GM19455 (cell line): ENCODE data around the gene TMEM53.
A peak's percentile ranks its signal among the peaks of the same experiment; 100 is the strongest.

Experiments used
- ATAC-seq: cut with Tn5 transposase; IDR thresholded peaks from one replicate; pipeline ENCODE4 v1.9.1; 2021; ENCODE audit not compliant: unreplicated experiment

TMEM53 gene

GRCh38 chr1:44631647-44632539 is 42.4 kb downstream of the TMEM53 start:
- ATAC-seq = peak; percentile 83

- ATAC-seq = no peak
These were observed 43.0 kb downstream of the TMEM53 start for GRCh38 chr1:44631333-44631646.

GRCh38 chr1:44630116-44630515 is 44.2 kb downstream of the TMEM53 start:
- no peak for ATAC-seq

- ATAC-seq = no peak
These were observed 45.1 kb downstream of the TMEM53 start for GRCh38 chr1:44628962-44629756.

GRCh38 chr1:44625348-44625747 is 48.9 kb downstream of the TMEM53 start:
- ATAC-seq = no peak

- no peak for ATAC-seq
These were observed 49.9 kb downstream of the TMEM53 start for GRCh38 chr1:44624268-44624901.

- ATAC-seq = no peak
These were observed 52.4 kb downstream of the TMEM53 start for GRCh38 chr1:44621841-44622286.

- ATAC-seq = no peak
These were observed 54.2 kb downstream of the TMEM53 start for GRCh38 chr1:44620072-44620471.

GRCh38 chr1:44619261-44619900 is 54.9 kb downstream of the TMEM53 start:
- ATAC-seq = no peak

GRCh38 chr1:44617703-44618029 is 56.6 kb downstream of the TMEM53 start:
- ATAC-seq = no peak

GRCh38 chr1:44616991-44617702 is 57.1 kb downstream of the TMEM53 start:
- no peak for ATAC-seq

- no peak for ATAC-seq
These were observed 57.8 kb downstream of the TMEM53 start for GRCh38 chr1:44616284-44616990.

GRCh38 chr1:44613941-44614340 is 60.3 kb downstream of the TMEM53 start:
- no peak for ATAC-seq

- ATAC-seq = no peak
These were observed 62.4 kb downstream of the TMEM53 start for GRCh38 chr1:44611866-44612265.

GRCh38 chr1:44611419-44611818 is 62.9 kb downstream of the TMEM53 start:
- no peak for ATAC-seq

- no peak for ATAC-seq
These were observed 63.6 kb downstream of the TMEM53 start for GRCh38 chr1:44610527-44611148.

GRCh38 chr1:44609768-44610526 is 64.3 kb downstream of the TMEM53 start:
- ATAC-seq = no peak

- no peak for ATAC-seq
These were observed 64.9 kb downstream of the TMEM53 start for GRCh38 chr1:44609412-44609767.

- ATAC-seq = no peak
These were observed 66.1 kb downstream of the TMEM53 start for GRCh38 chr1:44608141-44608540.
